HL-60 (cell line): ENCODE measurements around the gene CNIH2.

Experiments used
- TF ChIP-seq, protein P1 (sequence below): IDR thresholded peaks from one replicate; pipeline ENCODE4 v1.5.1; 2011; ENCODE audit warnings: low read length, control low read depth, inconsistent platforms; ENCODE audit not compliant: insufficient read depth
- TF ChIP-seq, protein P2 (sequence below): IDR thresholded peaks from 2 replicates; pipeline ENCODE4 v1.6.1; 2012; ENCODE audit warnings: low read depth; ENCODE audit not compliant: insufficient replicate concordance

DNA sequence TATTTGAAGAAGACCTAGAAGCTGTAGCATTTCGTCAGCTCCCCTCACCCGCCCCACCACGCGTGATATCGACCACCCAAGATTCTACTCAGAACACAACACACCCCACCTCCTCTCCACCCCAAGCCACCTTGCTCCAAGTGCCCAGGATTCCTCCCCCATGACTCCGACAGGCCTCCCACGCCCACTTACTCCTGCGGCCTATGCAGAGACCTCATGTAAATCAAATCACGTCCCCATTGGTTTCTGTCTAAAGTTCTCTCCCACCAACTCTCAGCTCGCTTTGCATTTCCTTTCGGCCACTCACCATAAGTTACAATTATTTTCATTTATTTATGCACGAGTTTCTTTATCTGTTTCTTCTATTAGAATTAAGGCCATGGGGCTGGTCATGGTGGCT, 24.7 kb downstream of the CNIH2 start:
- TF ChIP-seq, protein P1, sequence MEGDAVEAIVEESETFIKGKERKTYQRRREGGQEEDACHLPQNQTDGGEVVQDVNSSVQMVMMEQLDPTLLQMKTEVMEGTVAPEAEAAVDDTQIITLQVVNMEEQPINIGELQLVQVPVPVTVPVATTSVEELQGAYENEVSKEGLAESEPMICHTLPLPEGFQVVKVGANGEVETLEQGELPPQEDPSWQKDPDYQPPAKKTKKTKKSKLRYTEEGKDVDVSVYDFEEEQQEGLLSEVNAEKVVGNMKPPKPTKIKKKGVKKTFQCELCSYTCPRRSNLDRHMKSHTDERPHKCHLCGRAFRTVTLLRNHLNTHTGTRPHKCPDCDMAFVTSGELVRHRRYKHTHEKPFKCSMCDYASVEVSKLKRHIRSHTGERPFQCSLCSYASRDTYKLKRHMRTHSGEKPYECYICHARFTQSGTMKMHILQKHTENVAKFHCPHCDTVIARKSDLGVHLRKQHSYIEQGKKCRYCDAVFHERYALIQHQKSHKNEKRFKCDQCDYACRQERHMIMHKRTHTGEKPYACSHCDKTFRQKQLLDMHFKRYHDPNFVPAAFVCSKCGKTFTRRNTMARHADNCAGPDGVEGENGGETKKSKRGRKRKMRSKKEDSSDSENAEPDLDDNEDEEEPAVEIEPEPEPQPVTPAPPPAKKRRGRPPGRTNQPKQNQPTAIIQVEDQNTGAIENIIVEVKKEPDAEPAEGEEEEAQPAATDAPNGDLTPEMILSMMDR, result no peak
- TF ChIP-seq, protein P2, sequence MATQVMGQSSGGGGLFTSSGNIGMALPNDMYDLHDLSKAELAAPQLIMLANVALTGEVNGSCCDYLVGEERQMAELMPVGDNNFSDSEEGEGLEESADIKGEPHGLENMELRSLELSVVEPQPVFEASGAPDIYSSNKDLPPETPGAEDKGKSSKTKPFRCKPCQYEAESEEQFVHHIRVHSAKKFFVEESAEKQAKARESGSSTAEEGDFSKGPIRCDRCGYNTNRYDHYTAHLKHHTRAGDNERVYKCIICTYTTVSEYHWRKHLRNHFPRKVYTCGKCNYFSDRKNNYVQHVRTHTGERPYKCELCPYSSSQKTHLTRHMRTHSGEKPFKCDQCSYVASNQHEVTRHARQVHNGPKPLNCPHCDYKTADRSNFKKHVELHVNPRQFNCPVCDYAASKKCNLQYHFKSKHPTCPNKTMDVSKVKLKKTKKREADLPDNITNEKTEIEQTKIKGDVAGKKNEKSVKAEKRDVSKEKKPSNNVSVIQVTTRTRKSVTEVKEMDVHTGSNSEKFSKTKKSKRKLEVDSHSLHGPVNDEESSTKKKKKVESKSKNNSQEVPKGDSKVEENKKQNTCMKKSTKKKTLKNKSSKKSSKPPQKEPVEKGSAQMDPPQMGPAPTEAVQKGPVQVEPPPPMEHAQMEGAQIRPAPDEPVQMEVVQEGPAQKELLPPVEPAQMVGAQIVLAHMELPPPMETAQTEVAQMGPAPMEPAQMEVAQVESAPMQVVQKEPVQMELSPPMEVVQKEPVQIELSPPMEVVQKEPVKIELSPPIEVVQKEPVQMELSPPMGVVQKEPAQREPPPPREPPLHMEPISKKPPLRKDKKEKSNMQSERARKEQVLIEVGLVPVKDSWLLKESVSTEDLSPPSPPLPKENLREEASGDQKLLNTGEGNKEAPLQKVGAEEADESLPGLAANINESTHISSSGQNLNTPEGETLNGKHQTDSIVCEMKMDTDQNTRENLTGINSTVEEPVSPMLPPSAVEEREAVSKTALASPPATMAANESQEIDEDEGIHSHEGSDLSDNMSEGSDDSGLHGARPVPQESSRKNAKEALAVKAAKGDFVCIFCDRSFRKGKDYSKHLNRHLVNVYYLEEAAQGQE, result no peak
